ENCODE data around the gene JAK3.
"Not testable (repeated sequence)": the region's sequence is repeated elsewhere in the genome, so short reads cannot be mapped to it uniquely, and the experiment has no call there.

JAK3 gene

DNA sequence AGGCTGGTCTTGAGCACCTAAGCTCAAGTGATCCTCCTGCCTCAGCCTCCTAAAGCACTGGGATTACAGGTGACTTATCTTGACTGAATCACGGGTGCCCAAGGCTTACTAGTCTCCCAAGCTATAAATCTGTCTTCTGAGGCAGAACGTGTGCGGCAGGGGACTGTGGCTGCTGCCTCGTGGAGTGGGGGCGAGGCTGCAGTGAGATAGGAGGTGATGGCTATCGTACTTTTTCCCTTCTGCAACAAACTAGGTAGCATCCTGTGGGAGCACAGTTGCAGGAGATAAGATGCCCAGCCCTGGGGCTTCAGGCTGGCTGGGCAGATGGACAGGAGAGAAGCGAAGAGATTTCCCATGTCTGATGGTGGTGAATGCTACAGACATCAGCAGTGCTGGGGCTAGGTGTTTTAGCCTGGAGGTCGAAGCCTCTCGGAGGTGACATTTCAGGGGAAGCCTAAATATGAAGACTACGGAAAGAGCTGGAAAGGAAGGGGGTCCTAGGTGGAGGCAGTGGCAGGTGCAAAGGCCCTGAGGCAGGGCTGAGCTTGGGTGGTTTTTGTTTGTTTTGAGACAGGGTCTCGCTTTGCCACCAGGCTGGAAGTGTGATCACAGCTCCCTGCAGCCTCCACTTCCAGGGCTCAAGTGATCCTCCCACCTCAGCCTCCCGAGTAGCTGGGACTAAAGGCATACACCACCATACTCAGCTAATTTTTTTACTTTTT lies 45.5 kb downstream of the JAK3 start:
- no peak for DNase-seq

DNA sequence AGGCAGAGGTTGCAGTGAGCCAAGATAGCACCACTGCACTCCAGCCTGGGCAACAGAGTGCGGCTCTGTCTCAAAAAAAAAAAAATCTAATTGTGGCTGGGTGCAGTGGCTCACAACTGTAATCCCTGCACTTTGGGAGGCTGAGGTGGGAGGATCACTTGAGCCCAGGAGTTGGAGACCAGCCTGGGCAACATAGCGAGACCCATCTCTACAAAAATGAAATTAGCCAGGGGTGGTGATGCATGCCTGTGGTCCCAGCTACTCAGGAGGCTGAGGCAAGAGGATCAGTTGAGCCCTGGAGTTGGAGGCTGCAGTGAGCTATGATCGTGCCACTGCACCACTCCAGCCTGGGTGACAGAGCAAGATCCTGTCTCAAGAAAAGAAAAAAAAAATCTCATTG lies 49.2 kb downstream of the JAK3 start:
- not testable (repeated sequence) for DNase-seq

DNA sequence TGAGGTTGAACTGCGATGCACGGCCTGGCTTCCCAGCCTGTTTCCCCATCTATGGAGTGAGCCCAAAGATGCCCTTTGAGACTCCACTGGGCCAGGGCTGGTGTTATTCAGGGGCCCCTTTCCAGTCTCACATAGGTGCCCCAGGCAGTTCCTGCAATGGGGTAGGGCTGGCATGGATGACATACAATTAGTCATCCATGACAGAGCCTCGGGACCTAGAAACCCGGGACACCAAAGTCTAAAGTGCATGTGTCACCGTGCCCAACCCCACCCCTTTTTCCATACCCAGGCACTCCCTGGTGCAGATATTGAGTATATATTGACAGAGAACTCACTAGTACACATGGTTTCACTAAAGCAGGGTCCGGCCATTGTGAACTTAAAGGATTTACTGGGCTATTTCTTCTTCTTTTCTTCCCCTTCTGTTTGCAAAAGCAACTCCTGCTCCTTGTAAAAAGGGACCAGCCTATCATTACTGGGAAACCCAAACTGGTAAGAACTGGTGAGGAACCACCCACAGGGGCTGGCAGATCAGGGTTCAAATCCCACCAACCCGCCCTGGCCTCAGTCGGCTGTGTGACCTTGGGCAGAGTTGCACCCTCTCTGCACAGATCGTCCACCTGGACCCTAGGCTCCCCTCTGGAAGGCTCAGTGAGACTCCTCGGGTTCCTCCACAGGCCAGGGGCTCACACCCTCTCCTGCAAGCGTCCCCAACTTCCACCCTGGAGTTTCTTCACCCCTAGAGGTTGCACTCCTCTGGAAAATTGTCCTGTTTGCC lies 50.2 kb downstream of the JAK3 start:
- peak; percentile 68 for DNase-seq

DNA sequence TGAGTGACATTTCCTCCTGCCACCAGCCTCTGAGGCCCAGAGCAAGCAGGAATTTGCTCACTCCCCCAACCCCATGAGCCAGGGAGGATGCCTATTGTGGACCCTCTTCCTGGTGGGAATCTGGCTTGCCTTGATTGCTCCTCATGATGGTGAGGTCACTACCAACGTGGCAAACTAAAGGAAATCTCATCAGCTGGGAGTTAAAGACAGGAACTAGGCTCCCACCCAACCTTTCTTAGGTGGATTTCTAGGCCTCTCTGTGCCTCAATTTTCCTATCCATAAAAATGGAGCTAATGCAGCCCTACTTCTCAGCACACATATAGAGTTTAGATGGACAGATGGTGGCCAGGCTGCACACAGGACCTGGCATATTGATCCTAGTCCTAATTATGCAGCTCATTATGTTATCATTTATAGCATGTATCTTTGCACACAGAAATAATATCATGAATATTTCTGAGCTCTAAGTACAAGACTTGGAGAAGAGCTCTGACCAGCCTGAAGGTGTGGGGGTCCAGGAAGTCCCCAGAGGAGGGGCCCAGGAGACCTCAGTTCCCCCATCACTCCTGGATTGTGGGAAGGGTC lies 50.9 kb downstream of the JAK3 start:
- no peak for DNase-seq

DNA sequence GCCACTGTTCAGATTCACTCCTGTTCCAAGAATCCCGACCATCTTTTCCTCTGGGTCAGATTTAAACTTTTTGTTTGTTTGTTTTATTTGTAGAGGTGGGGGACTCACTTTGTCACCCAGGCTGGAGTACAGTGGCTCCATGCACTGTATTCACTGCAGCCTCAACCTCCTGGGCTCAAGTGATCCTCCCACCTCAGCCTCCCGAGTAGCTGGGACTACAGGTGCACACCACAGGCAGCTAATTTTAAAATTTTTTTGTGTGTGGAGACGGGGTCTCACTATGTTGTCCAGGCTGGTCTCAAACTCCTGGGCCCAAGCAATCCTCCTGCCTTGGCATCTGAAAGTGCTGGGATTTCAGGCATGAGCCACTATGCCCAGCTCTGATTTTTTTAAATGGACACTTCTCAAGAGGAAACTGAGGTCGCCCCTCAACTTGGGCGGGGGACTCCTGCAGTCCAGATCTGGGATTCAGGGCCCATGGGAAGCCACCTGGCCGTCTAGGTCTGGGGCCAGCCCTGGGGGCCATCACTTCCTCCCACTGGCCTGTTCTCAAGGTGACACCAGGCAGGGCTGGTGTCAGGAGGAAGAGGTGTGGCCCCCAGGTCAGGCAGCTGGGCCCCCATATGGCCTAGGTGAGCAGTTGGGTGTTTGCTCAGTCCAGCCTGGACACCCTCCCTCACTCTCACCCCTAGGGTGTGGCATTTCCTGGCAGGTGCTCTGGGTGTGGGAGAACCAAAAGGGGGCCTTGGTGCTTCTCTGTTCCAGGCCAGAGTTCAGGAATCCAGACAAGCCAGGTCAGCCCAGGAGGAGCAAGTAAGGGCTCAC lies 51.6 kb downstream of the JAK3 start:
- no peak for DNase-seq

DNA sequence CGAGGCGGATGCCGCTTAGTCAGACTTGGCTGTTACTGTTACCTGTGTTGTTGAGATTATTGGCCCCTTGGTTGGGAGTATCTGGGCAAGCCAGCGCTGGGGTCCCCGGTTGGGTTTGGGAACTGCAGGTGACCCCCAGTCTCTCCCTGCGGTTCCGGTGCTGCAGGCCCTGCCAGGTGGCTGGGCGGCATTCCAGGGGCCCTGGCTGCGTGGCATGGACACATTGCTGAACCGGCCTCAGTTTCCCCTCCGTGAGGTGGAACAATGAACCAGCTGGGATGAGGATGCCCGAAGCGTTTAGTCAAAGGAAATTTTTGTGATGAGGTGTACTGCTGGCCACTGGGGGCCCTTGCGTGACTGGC lies 52.3 kb downstream of the JAK3 start:
- DNase-seq: no peak

DNA sequence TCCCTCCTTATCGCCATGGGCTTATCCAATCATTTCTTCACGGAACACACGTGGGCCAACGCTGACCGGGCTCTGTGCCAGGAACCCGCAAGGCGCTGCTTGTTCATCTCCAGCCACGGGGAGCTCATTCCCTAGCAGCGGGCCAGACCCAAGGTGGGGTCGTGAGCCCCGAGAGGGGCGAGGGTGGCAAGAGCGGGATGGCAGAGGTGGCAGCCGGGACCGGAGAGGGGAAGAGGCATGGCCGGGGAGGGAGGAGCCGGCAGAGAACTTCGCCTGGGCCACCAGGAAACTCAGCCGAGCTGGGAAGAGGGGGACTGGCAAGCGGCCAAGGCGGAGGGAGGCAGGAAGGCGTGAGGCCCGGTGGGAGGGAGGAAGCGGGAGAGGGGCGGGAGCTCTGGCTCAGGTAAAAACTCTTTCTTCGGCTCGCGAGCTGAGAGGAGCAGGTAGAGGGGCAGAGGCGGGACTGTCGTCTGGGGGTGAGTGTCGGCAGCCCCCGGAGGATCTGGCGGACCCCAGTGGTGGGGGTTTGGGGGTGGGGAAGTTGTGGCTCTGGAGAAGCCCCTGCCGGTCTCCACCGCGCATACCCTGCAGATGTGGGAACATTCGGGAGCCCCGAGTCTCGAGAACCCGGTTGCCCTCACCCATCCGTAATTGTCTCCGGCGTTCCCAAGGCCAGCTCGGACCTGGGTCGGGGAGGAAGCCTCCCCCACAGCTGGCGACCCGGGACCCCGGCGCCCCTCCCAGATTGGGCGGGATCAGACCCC lies 52.9 kb downstream of the JAK3 start, which contains the start of gene B3GNT3:
B3GNT3 (plus strand) TSS at position 408 of the 764 bp plus-strand sequence. CDS start 12,670 bp downstream, outside the sequence.
- peak; percentile 25 for DNase-seq

DNA sequence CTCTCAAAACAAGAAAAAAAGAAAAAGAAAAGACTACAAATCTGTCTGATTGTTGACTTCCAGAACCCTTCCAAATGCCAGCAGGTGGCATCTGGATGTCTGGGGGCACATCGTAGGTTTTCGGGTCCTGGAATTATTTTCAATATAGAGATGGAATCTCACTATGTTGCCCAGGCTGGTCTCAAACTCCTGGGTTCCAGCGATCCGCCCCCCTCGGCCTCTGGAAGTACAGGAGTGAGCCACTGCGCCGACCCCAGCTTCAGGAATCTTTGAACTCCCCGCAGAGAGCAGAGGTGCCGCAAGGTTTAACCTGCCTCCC lies 53.4 kb downstream of the JAK3 start:
- DNase-seq: no peak

DNA sequence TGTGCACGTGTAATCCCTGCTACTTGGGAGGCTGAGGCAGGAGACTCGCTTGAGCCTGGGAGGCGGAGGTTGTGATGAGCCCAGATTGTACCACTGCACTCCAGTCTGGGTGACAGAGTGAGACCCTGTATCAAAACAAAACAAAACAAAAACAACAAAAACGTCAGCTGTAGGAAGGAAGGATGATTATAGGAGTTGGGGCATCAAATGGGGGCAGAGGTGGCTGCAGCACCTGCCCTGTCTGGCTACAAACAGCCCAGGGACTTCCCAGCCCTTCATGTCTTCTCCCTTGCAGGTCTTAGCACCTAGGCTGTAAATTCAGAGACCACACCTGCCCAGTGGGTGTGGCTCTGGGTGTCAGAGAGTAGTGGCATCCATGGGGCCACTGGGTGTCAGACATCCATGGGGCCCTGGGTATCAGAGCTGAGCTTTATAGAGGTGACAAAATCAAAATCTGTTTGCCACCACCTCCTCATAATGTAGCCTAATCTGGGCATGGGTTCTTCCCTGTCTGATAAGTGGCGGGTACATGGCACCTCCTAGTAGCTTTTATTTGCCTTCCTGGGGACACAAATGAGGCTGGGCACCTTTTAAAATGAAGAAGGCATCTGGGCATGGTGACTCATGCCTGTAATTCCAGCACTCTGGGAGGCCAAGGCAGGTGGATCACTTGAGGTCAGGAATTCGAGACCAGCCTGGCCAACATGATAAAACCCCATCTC lies 57.6 kb downstream of the JAK3 start:
- DNase-seq: no peak

DNA sequence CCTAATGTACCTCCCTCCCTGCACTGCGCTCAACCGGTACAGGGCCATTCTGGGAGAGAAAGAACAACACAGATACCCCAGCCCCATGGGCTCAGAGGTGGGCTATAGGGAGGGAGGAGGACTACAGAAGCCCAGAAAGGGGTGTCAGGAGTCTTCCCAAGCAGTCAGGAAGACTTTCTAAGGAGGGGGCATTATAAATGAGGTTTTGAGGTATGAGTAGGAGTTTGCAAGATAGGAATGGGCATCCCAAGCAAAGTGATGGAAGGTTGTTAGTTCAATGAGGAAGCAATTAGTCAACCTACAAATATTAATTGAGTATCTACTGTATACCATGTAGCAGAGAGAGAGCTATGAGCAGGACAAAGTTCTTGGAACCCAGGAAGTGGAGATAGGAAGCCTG lies 59.1 kb downstream of the JAK3 start:
- no peak for DNase-seq

DNA sequence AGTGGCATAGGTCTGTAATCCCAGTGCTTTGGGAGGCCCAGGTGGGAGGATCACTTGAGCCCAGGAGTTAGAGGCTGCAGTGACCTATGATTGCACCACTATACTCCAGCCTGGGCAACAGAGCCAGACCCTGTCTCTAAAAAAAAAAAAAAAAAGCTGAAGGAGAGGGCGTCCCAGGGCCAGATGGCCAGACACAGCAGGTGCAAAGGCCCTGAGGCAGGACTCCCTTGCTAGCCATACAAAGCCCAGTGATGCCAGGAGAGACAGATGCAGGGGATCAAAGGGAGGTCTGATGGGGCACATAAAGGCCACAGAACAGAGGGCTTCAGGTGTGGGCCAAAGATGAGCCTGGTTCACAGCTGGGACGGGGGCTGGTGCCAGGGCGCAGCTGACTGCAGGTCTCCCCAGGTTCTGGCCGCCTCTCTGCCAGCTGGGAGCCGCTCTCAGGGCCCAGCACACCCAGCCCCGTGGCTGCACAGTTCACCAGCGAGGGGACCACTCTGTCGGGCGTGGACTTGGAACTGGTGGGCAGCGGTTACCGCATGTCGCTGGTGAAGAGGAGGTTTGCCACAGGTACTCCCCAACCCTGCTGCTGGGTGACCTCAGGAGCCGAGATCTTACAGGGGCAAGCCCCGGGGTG lies 60.4 kb downstream of the JAK3 start:
- DNase-seq: no peak

DNA sequence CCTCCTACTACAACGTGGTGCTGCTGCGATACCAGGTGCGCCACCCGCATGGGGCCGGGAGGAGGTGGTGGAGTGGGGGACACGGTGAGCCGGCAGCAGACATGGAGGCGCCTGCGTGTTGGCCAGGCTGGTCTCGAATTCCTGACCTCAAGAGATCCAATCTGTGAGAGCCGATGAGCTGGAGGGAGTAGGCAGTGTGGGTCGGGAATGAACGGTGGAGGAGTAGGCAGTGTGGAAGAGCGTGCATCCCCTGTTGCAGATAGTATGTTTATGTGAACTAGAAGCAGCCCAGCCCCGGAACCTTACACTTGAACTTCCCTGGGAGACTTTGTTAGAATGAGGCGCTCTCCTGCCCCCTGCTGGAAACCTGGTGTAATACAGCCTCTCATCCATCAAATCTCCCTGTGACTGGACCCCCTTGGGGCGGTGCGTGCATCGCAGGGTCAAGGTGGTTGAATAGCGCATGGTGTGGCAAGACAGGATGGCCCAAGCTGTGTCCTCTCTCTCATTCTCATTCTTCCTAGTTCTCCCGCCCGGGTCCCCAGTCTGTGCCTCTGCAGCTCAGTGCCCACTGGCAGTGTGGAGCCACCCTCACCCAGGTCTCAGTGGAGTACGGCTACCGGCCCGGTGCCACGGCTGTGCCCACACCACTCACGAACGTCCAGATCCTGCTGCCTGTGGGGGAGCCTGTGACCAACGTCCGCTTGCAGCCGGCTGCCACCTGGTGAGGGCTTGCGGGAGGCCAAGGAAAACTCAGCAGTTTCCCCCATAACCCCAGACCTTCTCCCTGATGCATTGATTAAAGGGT lies 63.4 kb downstream of the JAK3 start:
- peak; percentile 78 for DNase-seq

DNA sequence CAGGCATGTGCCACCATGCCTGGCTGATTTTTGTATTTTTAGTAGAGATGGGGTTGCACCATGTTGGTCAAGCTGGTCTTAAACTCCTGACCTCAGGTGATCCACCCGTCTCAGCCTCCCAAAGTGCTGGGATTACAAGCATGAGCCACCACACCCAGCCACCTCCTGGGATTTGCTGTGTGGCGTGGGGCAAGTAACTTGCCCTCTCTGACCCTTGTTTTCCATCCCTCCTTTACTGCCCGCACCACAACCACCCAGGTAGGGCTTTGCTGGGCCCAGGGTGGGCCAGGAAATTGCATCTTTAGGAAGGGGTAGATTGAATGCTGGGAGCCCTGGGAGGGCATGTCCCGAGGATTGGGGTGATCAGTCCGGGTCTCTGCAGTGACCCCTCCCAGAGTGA lies 64.1 kb downstream of the JAK3 start:
- DNase-seq: not testable (repeated sequence)

DNA sequence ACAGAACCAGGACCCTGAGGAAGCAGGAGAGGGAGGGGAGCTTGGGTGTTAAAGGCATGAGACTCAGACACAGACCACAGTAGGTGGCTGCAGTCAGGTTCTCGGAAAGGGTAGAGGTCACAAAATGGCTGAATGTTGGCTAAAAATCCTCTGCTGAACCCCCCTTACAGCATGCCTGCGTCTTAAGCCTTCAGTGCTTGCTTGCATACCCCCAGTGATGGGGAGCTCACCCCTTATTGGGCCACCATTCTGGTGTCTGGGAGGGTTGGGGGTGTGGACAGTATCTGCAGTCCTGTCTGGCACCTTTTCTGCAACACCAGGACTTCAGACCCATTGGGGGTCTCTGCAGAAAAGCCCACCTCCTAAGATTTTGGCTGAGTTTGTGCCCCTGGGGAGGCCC lies 67.0 kb downstream of the JAK3 start:
- no peak for DNase-seq

DNA sequence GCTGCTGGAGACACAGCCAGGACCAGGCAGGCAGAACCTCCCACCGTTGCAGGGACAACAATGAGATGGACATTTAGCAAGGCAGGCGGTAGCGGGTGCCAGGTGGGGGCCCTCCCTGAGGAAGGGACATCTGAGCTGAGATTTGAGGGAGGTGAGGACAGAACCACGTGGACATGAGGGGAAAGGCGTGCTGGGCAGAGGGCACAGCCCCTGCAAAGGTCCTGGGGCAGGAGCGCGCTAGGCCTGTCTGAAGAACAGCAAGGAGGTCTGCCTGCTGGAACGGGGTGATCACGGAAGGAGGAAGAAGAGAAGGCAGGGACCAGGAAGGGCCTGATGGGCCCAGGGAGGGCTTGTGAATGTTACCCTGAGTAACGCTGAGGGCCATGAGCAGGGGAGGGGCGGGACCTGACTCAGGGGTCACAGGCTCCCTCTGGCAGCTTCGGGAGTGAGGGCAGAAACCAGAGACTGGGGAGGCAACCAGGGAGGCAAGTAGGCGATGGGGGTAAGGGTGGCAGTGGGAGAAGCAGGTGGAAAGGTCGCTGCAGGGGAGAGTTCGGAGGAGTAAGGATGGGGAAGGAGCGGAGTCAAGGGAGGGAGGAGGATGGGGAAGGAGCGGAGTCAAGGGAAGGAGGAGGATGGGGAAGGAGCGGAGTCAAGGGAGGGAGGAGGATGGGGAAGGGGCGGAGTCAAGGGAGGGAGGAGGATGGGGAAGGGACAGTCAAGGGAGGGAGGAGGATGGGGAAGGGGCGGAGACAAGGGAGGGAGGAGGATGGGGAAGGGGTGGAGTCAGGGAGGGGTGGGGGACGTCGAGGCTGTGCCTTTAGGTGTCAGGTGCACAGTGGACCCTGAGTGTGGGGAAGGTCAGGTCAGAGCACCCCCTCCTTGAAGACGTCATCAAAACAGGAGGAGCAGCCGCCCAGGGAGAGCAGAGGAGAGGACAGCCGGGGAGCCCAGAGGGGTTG lies 68.5 kb downstream of the JAK3 start:
- DNase-seq: no peak

DNA sequence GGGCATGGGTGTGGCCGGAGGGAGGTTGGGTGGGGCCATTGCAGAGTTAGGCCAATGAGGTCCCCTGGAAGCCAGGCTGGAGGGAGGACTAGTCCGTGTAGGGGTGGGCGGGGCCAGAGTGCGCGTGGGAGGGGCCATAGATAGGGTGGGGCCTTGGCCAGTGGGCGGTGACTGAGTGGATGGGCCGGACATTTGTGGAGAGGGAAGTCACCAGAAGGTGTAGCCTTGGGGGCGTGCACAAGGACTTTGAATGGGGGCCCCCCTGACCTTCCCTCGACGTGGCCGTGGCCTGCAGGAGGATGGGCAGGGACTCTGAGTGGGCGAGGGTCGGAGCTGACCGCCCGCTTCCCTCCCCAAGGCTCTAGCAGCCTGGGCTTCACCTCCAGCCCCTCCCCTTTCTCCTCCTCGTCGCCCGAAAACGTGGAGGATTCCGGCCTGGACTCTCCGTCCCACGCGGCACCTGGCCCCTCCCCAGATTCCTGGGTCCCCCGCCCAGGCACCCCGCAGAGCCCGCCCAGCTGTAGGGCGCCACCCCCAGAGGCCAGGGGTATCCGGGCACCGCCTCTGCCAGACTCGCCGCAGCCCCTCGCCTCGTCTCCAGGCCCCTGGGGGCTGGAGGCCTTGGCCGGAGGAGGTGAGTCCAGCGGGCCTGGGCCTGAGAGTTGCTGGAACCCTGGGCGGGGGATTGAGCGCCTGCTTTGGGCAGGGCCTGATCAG lies 69.4 kb downstream of the JAK3 start:
- peak; percentile 33 for DNase-seq

DNA sequence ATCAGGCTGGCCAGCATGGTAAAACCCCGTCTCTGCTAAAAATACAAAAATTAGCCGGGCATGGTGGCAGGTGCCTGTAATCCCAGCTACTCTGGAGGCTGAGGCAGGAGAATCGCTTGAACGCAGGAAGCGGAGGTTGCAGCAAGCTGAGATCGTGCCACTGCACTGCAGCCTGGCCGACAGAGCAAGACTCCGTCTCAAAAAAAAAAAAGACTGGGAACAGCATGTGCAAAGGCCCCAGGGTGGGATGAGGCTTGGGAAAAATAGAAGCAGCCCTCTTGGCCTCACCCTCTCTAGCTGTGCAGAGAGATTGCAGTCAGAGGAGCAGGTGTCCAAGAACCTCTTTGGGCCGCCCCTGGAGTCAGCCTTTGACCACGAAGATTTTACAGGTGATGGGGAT lies 69.9 kb downstream of the JAK3 start:
- DNase-seq: not testable (repeated sequence)

DNA sequence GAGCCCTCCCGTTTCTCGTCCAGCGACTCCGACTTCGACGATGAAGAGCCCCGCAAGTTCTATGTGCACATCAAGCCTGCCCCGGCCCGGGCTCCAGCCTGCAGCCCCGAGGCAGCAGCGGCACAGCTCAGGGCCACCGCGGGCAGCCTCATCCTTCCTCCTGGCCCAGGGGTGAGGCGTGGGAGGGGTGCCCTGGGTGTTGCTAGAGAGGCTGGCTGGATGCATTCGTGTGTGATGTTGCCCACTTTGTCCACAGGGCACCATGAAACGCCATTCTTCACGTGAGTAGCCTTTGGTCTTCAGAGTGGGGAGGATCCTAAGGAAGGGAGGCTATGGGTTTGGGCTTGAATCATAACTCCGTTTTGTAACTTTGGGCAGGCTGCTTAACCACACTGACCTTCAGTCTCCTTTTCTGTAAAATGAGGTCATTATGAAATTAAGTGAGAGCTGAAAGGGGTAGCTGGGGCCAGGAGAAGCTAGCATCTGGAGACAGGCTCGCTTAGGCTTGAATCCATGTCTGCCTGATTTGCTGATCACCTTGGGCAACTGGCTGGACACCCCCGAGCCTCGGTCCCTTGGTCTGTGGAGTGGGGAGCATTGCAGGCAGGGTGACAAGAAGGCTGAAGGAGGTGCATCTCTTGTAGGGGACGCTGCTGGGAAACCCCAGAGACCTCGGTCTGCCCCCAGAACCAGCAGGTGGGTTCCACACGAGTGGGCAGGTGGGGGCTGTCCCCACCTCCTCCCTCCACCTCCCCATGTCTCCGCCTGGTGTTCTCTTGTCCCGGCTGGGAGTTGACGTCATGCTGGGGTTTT lies 71.6 kb downstream of the JAK3 start:
- no peak for DNase-seq
